ENCODE results near the gene CCL21. TPM values are rescaled to one million over a fixed set of nuclear protein-coding genes. Genes with fewer than 3 reads are reported as not detected.
A peak's percentile ranks its signal among the peaks of the same experiment; 100 is the strongest.

Gene CCL21
- total RNA-seq, 3 donors from 2014 or later, result not detected

DNA sequence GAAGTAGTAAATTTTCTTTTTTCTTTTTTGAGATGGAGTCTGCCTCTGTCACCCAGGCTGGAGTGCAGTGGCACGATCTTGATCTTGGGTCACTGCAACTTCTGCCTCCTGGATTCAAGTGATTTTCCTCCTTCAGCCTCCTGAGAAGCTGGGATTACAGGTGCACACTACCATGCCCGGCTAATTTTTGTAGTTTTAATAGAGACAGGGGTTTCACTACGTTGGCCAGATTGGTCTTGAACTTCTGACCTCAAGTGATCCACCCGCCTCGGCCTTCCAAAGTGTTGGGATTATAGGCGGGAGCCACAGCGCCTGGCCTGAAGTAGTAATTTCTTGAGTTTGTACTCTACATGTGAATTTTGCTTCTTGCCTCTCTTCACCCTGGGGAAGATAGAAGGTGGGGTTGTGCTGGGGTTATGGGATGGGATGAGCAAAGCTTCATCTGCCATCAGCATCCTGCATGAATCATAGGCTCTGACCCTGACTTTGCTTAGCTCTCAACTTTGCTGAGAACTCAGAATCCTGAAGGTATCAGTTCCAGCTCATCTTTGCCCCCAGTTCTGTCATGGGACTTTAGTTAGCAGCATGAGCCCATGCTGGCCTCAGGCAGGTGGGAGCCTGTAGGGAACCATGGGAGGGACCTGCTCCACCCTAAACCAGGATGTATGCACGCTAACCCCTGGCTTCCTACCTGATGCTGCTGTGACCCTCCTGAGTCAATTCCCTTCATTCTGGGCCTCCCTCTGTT, 9.3 kb upstream of the CCL21 start:
- Mint-ChIP-seq H3K4me3 (no peak overlapping the region), H3K4me1 (ENCODE audit: low read depth) (no peaks in the 10 kb centered on the region), H3K27me3 (ENCODE audit: low read depth) (peaks cover 12% of the 10 kb centered on the region), H3K9me3 (no peaks in the 10 kb centered on the region), H3K36me3 (ENCODE audit: insufficient read depth) (no peaks in the 10 kb centered on the region)
- DNase-seq, result no peak
- ATAC-seq, result no peak

- peaks cover 17% of the 10 kb centered on the region for H3K27me3 Mint-ChIP-seq (ENCODE audit: low read depth)
- no peaks in the 10 kb centered on the region for H3K36me3 Mint-ChIP-seq (ENCODE audit: insufficient read depth)
- no peaks in the 10 kb centered on the region for H3K9me3 Mint-ChIP-seq
- no peak for DNase-seq
- no peaks in the 10 kb centered on the region for H3K4me1 Mint-ChIP-seq (ENCODE audit: low read depth)
- H3K4me3 Mint-ChIP-seq, result no peak overlapping the region
- no peak for ATAC-seq
These were observed 8.2 kb upstream of the CCL21 start for GRCh38 chr9:34717996-34718614.

DNA sequence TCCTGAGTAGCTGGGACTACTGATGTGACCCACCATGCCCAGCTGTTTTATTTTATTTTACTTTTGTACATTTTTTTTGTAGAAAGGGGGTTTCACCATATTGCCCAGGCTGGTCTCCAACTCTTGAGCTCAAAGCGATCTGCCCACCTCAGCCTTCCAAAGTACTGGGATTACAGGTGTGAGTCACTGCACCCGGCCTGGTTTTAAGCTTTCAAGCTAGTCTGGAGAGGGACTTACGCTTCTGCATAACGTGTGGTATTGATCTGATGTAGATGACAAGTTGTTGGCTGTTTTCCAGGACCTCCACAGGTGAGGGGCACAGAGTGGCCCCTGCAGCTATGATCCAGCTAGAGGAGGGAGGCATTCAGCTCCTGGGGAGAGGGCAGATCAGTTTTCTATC, 6.8 kb upstream of the CCL21 start:
- H3K4me3 Mint-ChIP-seq, result no peak overlapping the region
- H3K9me3 Mint-ChIP-seq, result no peaks in the 10 kb centered on the region
- no peaks in the 10 kb centered on the region for H3K4me1 Mint-ChIP-seq (ENCODE audit: low read depth)
- no peaks in the 10 kb centered on the region for H3K36me3 Mint-ChIP-seq (ENCODE audit: insufficient read depth)
- peaks cover 19% of the 10 kb centered on the region for H3K27me3 Mint-ChIP-seq (ENCODE audit: low read depth)
- DNase-seq (no peak), ATAC-seq (no peak)

GRCh38 chr9:34715639-34716215, 5.8 kb upstream of the CCL21 start:
- DNase-seq (no peak), ATAC-seq (no peak)
- Mint-ChIP-seq H3K9me3 (no peaks in the 10 kb centered on the region), H3K4me1 (ENCODE audit: low read depth) (no peaks in the 10 kb centered on the region), H3K27me3 (ENCODE audit: low read depth) (peaks cover 16% of the 10 kb centered on the region), H3K36me3 (ENCODE audit: insufficient read depth) (no peaks in the 10 kb centered on the region), H3K4me3 (no peak overlapping the region)

- no peaks in the 10 kb centered on the region for H3K9me3 Mint-ChIP-seq
- H3K4me1 Mint-ChIP-seq (ENCODE audit: low read depth), result no peaks in the 10 kb centered on the region
- no peaks in the 10 kb centered on the region for H3K36me3 Mint-ChIP-seq (ENCODE audit: insufficient read depth)
- no peak for DNase-seq
- ATAC-seq, result no peak
- no peak overlapping the region for H3K4me3 Mint-ChIP-seq
- H3K27me3 Mint-ChIP-seq (ENCODE audit: low read depth), result peaks cover 14% of the 10 kb centered on the region
These were observed 4.1 kb upstream of the CCL21 start for GRCh38 chr9:34714007-34714406.

- H3K4me1 Mint-ChIP-seq (ENCODE audit: low read depth), result no peaks in the 10 kb centered on the region
- DNase-seq (no peak), ATAC-seq (no peak)
- H3K27me3 Mint-ChIP-seq (ENCODE audit: low read depth), result peaks cover 14% of the 10 kb centered on the region
- H3K9me3 Mint-ChIP-seq, result no peaks in the 10 kb centered on the region
- H3K4me3 Mint-ChIP-seq, result no peak overlapping the region
- no peaks in the 10 kb centered on the region for H3K36me3 Mint-ChIP-seq (ENCODE audit: insufficient read depth)
These were observed 2.2 kb upstream of the CCL21 start for GRCh38 chr9:34712140-34712539.

- no peaks in the 10 kb centered on the region for H3K4me1 Mint-ChIP-seq (ENCODE audit: low read depth)
- no peaks in the 10 kb centered on the region for H3K9me3 Mint-ChIP-seq
- H3K4me3 Mint-ChIP-seq, result no peak overlapping the region
- peaks cover 8% of the 10 kb centered on the region for H3K27me3 Mint-ChIP-seq (ENCODE audit: low read depth)
- ATAC-seq (no peak), DNase-seq (no peak)
- H3K36me3 Mint-ChIP-seq (ENCODE audit: insufficient read depth), result no peaks in the 10 kb centered on the region
These were observed 549 bp downstream of the CCL21 start for GRCh38 chr9:34709196-34709978.

- no peaks in the 10 kb centered on the region for H3K36me3 Mint-ChIP-seq (ENCODE audit: insufficient read depth)
- H3K4me1 Mint-ChIP-seq (ENCODE audit: low read depth), result no peaks in the 10 kb centered on the region
- no peak for ATAC-seq
- no peak overlapping the region for H3K4me3 Mint-ChIP-seq
- H3K9me3 Mint-ChIP-seq, result no peaks in the 10 kb centered on the region
- H3K27me3 Mint-ChIP-seq (ENCODE audit: low read depth), result peaks cover 2% of the 10 kb centered on the region
- DNase-seq, result no peak
These were observed 2.8 kb downstream of the CCL21 start for GRCh38 chr9:34707130-34707529.

- H3K27me3 Mint-ChIP-seq (ENCODE audit: low read depth), result peaks cover 7% of the 10 kb centered on the region
- peak overlapping the region; percentile 72 for H3K4me3 Mint-ChIP-seq
- DNase-seq (peak; percentile 81), ATAC-seq (peak; percentile 78 to 82)
- peaks cover 5% of the 10 kb centered on the region for H3K4me1 Mint-ChIP-seq (ENCODE audit: low read depth)
- no peaks in the 10 kb centered on the region for H3K36me3 Mint-ChIP-seq (ENCODE audit: insufficient read depth)
- no peaks in the 10 kb centered on the region for H3K9me3 Mint-ChIP-seq
These were observed 7.9 kb downstream of the CCL21 start for GRCh38 chr9:34701769-34702736.

- Mint-ChIP-seq H3K9me3 (no peaks in the 10 kb centered on the region), H3K36me3 (ENCODE audit: insufficient read depth) (no peaks in the 10 kb centered on the region), H3K4me3 (peak overlapping the region; percentile 72), H3K4me1 (ENCODE audit: low read depth) (peaks cover 5% of the 10 kb centered on the region), H3K27me3 (ENCODE audit: low read depth) (peaks cover 7% of the 10 kb centered on the region)
- peak; percentile 90 to 91 for ATAC-seq
- DNase-seq, result peak; percentile 72
These were observed 8.7 kb downstream of the CCL21 start for GRCh38 chr9:34701023-34701768.

DNA sequence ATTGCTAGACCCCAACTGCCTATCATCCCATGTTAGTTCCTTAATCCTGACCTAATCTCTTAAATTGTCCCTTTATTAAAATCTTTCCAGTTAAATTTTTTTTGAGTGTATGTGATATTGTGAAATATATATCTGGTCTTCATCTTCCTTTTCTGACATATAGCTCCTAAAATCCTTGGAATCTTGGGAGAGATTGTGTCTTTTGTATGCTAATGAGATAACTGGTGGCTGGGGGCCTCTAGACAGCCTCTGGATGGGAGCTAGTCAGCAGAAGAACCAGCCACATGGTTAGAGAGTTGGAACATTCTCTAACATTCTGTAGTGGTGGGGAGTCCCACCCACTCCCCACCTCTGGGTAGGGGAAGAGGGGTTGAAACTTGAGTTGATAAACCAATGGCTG, 15.1 kb downstream of the CCL21 start:
- Mint-ChIP-seq H3K27me3 (ENCODE audit: low read depth) (peaks cover 1% of the 10 kb centered on the region), H3K36me3 (ENCODE audit: insufficient read depth) (no peaks in the 10 kb centered on the region), H3K9me3 (no peaks in the 10 kb centered on the region), H3K4me3 (no peak overlapping the region), H3K4me1 (ENCODE audit: low read depth) (no peaks in the 10 kb centered on the region)
- DNase-seq (no peak), ATAC-seq (no peak)

GRCh38 chr9:34693560-34693959, 16.4 kb downstream of the CCL21 start:
- ATAC-seq, result no peak
- no peaks in the 10 kb centered on the region for H3K4me1 Mint-ChIP-seq (ENCODE audit: low read depth)
- no peak overlapping the region for H3K4me3 Mint-ChIP-seq
- no peaks in the 10 kb centered on the region for H3K36me3 Mint-ChIP-seq (ENCODE audit: insufficient read depth)
- peaks cover 3% of the 10 kb centered on the region for H3K27me3 Mint-ChIP-seq (ENCODE audit: low read depth)
- no peak for DNase-seq
- H3K9me3 Mint-ChIP-seq, result no peaks in the 10 kb centered on the region

GRCh38 chr9:34691936-34692315, 18.0 kb downstream of the CCL21 start:
- peaks cover 3% of the 10 kb centered on the region for H3K27me3 Mint-ChIP-seq (ENCODE audit: low read depth)
- no peaks in the 10 kb centered on the region for H3K4me1 Mint-ChIP-seq (ENCODE audit: low read depth)
- no peaks in the 10 kb centered on the region for H3K36me3 Mint-ChIP-seq (ENCODE audit: insufficient read depth)
- H3K9me3 Mint-ChIP-seq, result no peaks in the 10 kb centered on the region
- DNase-seq (no peak), ATAC-seq (no peak)
- H3K4me3 Mint-ChIP-seq, result no peak overlapping the region
